ENCODE results near the gene ATP13A4. TPM values are rescaled to one million over a fixed set of nuclear protein-coding genes. Genes with fewer than 3 reads are reported as not detected.

ATP13A4 gene
- total and polyA plus RNA-seq, 2 of the 8 experiments (the other 6 are each of a cell fraction or from before 2014, with no cell fraction given): 0.12 TPM; not detected in 1

- no peak for TF ChIP-seq CHD7 (IDR thresholded peaks at IDR 0.05; ENCODE audit: insufficient replicate concordance, low read length)
- TF ChIP-seq TAF1 (IDR thresholded peaks at IDR 0.05; ENCODE audit: low read depth, low read length): no peak
- TF ChIP-seq HDAC2 (IDR thresholded peaks at IDR 0.05; ENCODE audit: borderline replicate concordance in 1 of 2, low read depth in 2 of 2, low read length in 2 of 2): no peak
- TF ChIP-seq SIX5 (IDR thresholded peaks at IDR 0.05; ENCODE audit: low read depth, low read length): no peak
- no peak for TF ChIP-seq HDAC6 (IDR thresholded peaks at IDR 0.05; ENCODE audit: low read depth, low read length)
- no peak for TF ChIP-seq USF2 (IDR thresholded peaks at IDR 0.05; ENCODE audit: low read length)
- no peak for TF ChIP-seq SP4 (IDR thresholded peaks at IDR 0.05; ENCODE audit: low read length)
- no peak for TF ChIP-seq SIN3A (conservative IDR thresholded peaks at IDR 0.05 in 1 of 2, IDR thresholded peaks at IDR 0.05 in 1 of 2; ENCODE audit: low read depth in 1 of 2, low read length in 2 of 2)
- TF ChIP-seq SP1 (IDR thresholded peaks at IDR 0.05; ENCODE audit: low read depth, low read length): no peak
Measured at GRCh38 chr3:193465992-193466608, 88.6 kb downstream of the ATP13A4 start (continued).
